NT2/D1 (cell line): Measurements from ENCODE around the gene PLLP.
"Not testable (repeated sequence)": the region's sequence is repeated elsewhere in the genome, so short reads cannot be mapped to it uniquely, and the experiment has no call there.

Experiments used
- DNase-seq: peaks from one replicate; pipeline ENCODE4 v3.0.0-alpha.2; 2011; ENCODE audit warnings: low read depth, low spot score
- H3K27me3 ChIP-seq: 2 replicates; pipeline ENCODE4 v1.6.0; 2011; ENCODE audit warnings: mild to moderate bottlenecking; ENCODE audit not compliant: insufficient read length, insufficient read depth
- H3K36me3 ChIP-seq: 2 replicates; pipeline ENCODE4 v1.6.1; 2011; ENCODE audit warnings: mild to moderate bottlenecking, low read length, mixed read lengths; ENCODE audit not compliant: insufficient read depth, insufficient read length
- H3K4me1 ChIP-seq: 2 replicates; pipeline ENCODE4 v1.5.1; 2011; ENCODE audit not compliant: insufficient read depth, insufficient read length
- H3K4me3 ChIP-seq: 2 replicates; pipeline ENCODE4 v1.5.1; 2011; ENCODE audit warnings: low read depth; ENCODE audit not compliant: insufficient read length
- H3K9ac ChIP-seq: 2 replicates; pipeline ENCODE4 v1.6.0; 2011; ENCODE audit warnings: low read depth; ENCODE audit not compliant: insufficient read length
- H3K9me3 ChIP-seq: 2 replicates; pipeline ENCODE4 v1.5.1; 2011; ENCODE audit warnings: mild to moderate bottlenecking, low read length; ENCODE audit not compliant: insufficient read depth
- SUZ12 ChIP-seq: IDR thresholded peaks from 2 replicates; pipeline ENCODE4 v1.6.1; 2011; ENCODE audit not compliant: insufficient read length, insufficient read depth; ENCODE audit errors: extremely low read depth
- YY1 ChIP-seq: IDR thresholded peaks from 2 replicates; pipeline ENCODE4 v1.6.1; 2011; ENCODE audit not compliant: insufficient read length, insufficient read depth
- ZNF274 ChIP-seq: IDR thresholded peaks from 2 replicates; pipeline ENCODE4 v1.6.1; 2011; ENCODE audit warnings: mild to moderate bottlenecking, low read depth, low read length

PLLP gene

GRCh38 chr16:57270221-57271062 is 14.0 kb downstream of the PLLP start:
- peaks cover 12% of the 10 kb centered on the region for H3K4me1 ChIP-seq
- H3K9ac ChIP-seq: peak overlapping the region; percentile 16
- no peak for TF ChIP-seq SUZ12
- TF ChIP-seq YY1: no peak
- TF ChIP-seq ZNF274: no peak
- no peaks in the 10 kb centered on the region for H3K36me3 ChIP-seq
- no peak overlapping the region for H3K4me3 ChIP-seq
- no peaks in the 10 kb centered on the region for H3K27me3 ChIP-seq
- no peak for DNase-seq
- no peaks in the 10 kb centered on the region for H3K9me3 ChIP-seq

- no peak overlapping the region for H3K9ac ChIP-seq
- DNase-seq: no peak
- no peaks in the 10 kb centered on the region for H3K36me3 ChIP-seq
Measured at GRCh38 chr16:57268804-57269800, 15.4 kb downstream of the PLLP start.

GRCh38 chr16:57267343-57267742 is 17.1 kb downstream of the PLLP start:
- H3K4me1 ChIP-seq: peaks cover 20% of the 10 kb centered on the region

More at GRCh38 chr16:57268804-57269800, 15.4 kb downstream of the PLLP start:
- Histone ChIP-seq H3K4me3 (no peak overlapping the region), H3K4me1 (peaks cover 14% of the 10 kb centered on the region), H3K27me3 (no peaks in the 10 kb centered on the region), H3K9me3 (no peaks in the 10 kb centered on the region)
- TF ChIP-seq YY1 (no peak), SUZ12 (no peak), ZNF274 (no peak)

GRCh38 chr16:57266531-57267260 is 17.8 kb downstream of the PLLP start:
- DNase-seq: no peak
- Histone ChIP-seq H3K27me3 (no peaks in the 10 kb centered on the region), H3K9ac (no peak overlapping the region), H3K4me1 (peaks cover 20% of the 10 kb centered on the region), H3K4me3 (no peak overlapping the region), H3K36me3 (no peaks in the 10 kb centered on the region), H3K9me3 (no peaks in the 10 kb centered on the region)
- no peak for TF ChIP-seq YY1
- no peak for TF ChIP-seq ZNF274
- TF ChIP-seq SUZ12: no peak

More at GRCh38 chr16:57267343-57267742, 17.1 kb downstream of the PLLP start:
- not testable (repeated sequence) for H3K9me3 ChIP-seq, H3K9ac ChIP-seq, H3K27me3 ChIP-seq, DNase-seq, H3K36me3 ChIP-seq, H3K4me3 ChIP-seq

- Histone ChIP-seq H3K9ac (no peak overlapping the region), H3K9me3 (no peaks in the 10 kb centered on the region), H3K36me3 (no peaks in the 10 kb centered on the region), H3K27me3 (no peaks in the 10 kb centered on the region), H3K4me3 (no peak overlapping the region), H3K4me1 (peaks cover 18% of the 10 kb centered on the region)
- TF ChIP-seq ZNF274 (no peak), YY1 (no peak), SUZ12 (no peak)
- DNase-seq: no peak
Measured at GRCh38 chr16:57265850-57266530, 18.5 kb downstream of the PLLP start.

GRCh38 chr16:57264950-57265371 is 19.5 kb downstream of the PLLP start:
- TF ChIP-seq SUZ12: no peak
- TF ChIP-seq ZNF274: no peak
- no peak for TF ChIP-seq YY1
- Histone ChIP-seq H3K4me1 (peaks cover 19% of the 10 kb centered on the region), H3K27me3 (no peaks in the 10 kb centered on the region), H3K4me3 (no peak overlapping the region), H3K9me3 (no peaks in the 10 kb centered on the region), H3K36me3 (no peaks in the 10 kb centered on the region), H3K9ac (no peak overlapping the region)
- no peak for DNase-seq

- Histone ChIP-seq H3K4me3 (no peak overlapping the region), H3K9ac (no peak overlapping the region), H3K4me1 (peaks cover 21% of the 10 kb centered on the region), H3K9me3 (no peaks in the 10 kb centered on the region), H3K36me3 (no peaks in the 10 kb centered on the region), H3K27me3 (no peaks in the 10 kb centered on the region)
- TF ChIP-seq ZNF274: no peak
- TF ChIP-seq SUZ12: no peak
- TF ChIP-seq YY1: no peak
- no peak for DNase-seq
Measured at GRCh38 chr16:57264381-57264780, 20.1 kb downstream of the PLLP start.
